Umbilical cord (tissue), 2 donors: ENCODE data around the gene CFAP54. TPM values are rescaled to one million over a fixed set of nuclear protein-coding genes. Genes with fewer than 3 reads are reported as not detected.
"Not testable (repeated sequence)": the region's sequence is repeated elsewhere in the genome, so short reads cannot be mapped to it uniquely, and the experiment has no call there.

ENCODE experiments used
- DNase-seq: peaks from one replicate; pipeline ENCODE4 v3.0.0-alpha.2; 2015; ENCODE audit warnings: low spot score
- total RNA-seq: library from RNA; depleted of rRNA; stranded (reverse); fragments of >200 nt; gene quantifications from one replicate; pipeline ENCODE4 v1.2.3, GENCODE V29; 2014; ENCODE audit warnings: low replicate concordance; ENCODE audit not compliant: insufficient read depth

CFAP54 gene
- total RNA-seq, 1 donor from 2014 or later, result 17.1 TPM

- DNase-seq, result no peak
Measured at GRCh38 chr12:96514328-96514727, 25.0 kb downstream of the CFAP54 start.

DNA sequence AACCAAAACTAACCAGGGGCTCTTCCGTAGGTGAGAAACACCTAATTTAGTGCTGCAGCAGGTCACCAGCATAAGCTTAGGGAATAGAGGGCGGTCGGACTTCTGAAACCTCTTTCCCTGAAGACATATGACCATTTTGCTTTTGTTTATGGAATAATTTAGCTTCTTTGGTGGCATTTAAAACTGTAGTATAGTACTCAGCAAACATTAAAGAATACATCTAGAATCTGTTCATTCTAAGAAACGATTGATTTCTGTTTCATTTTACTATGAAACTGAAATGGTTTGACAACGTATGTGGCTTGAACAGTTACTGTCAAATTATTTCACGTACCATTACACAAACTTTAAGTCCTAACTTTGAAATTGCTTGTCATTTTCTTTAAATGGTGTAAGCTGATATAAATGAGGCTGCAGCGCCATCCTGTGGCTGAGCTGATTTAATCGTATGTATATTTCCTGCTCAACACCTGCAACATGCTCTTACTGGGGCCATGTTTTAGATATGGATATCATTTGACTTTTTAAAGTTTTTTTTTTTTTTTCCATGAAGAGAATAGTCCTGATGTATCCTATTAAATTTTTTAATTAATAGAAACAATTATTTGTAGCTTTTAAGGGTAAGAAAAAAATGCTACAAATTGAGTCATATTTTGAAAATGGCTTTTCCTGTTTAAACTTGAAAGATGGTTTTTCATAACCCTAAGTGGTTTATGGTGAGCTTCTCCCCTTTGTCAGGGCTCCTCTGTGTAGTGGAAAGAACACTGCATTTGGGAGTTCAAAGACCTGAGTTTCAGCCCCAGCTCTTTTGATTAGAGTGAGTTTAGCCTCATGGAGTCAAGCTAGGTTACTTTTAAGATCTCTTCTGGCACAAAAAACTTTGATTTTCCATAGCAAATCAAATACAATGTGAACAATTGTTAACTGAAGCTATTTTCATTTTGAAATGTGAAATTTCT is 27.4 kb downstream of the CFAP54 start:
- DNase-seq, result peak; percentile 77

GRCh38 chr12:96520767-96521166 is 31.4 kb downstream of the CFAP54 start:
- DNase-seq, result no peak

- DNase-seq, result no peak
Measured at GRCh38 chr12:96521895-96522682, 32.7 kb downstream of the CFAP54 start.

DNA sequence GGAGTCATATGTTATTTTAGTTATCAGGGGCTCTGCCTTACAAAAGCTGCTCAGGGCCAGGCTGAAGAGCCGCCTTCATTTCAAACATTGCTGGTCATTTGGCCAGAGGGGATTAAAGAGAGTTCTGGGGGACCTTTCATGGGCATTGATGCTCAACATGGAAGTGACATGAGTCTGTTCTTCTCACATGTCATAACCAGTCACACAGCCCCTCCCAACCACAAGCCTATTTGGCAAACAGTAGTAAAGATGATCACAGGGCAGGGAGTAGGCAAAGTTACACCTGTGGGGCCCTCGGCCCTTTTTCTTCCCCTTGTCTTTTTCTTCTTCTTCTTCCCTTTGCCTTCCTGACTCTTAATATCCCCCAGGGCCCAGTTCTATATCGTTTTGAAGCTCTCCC is 33.3 kb downstream of the CFAP54 start:
- no peak for DNase-seq

DNA sequence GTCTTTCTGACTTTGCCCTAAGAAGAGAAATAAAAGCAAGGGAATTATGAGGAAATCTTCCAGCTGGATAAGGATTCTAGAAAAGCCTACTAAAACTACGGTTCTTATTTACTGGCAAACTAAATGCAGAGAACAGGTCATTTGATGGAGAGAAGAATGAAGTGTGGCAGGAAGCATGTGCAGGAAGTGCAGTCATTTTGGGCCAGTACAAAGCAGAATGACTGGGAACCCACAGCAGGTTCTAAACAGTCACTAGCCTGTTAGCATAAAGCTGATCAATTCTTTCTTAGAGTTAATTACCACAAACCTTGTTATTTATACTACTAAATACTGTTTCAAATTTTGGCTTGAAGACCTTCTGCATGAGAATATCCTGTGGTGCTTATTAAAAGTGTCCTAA is 36.7 kb downstream of the CFAP54 start:
- no peak for DNase-seq

DNA sequence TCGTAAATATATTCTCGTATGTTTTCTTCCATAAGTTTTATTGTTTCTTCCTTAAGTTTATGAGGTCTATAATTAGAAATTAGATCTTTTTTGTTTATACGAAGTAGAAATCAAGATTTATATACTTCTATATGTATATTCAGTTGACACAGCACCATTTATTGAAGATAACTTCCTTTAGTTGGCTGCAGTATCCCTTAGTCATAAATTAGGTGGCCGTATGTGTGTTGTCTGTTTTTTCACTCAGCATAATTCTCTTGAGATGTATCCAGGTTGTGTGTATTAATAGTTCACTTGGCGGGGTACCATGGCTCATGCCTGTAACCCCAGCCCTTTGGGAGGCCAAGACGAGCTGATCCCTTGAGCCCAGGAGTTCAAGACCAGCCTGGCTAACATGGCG is 40.5 kb downstream of the CFAP54 start:
- DNase-seq, result no peak

- peak; percentile 12 for DNase-seq
Measured at GRCh38 chr12:96534339-96534738, 45.0 kb downstream of the CFAP54 start.

GRCh38 chr12:96548384-96548783 is 59.0 kb downstream of the CFAP54 start:
- no peak for DNase-seq

GRCh38 chr12:96549341-96549740 is 60.0 kb downstream of the CFAP54 start:
- no peak for DNase-seq

- no peak for DNase-seq
Measured at GRCh38 chr12:96570579-96570978, 81.2 kb downstream of the CFAP54 start.

DNA sequence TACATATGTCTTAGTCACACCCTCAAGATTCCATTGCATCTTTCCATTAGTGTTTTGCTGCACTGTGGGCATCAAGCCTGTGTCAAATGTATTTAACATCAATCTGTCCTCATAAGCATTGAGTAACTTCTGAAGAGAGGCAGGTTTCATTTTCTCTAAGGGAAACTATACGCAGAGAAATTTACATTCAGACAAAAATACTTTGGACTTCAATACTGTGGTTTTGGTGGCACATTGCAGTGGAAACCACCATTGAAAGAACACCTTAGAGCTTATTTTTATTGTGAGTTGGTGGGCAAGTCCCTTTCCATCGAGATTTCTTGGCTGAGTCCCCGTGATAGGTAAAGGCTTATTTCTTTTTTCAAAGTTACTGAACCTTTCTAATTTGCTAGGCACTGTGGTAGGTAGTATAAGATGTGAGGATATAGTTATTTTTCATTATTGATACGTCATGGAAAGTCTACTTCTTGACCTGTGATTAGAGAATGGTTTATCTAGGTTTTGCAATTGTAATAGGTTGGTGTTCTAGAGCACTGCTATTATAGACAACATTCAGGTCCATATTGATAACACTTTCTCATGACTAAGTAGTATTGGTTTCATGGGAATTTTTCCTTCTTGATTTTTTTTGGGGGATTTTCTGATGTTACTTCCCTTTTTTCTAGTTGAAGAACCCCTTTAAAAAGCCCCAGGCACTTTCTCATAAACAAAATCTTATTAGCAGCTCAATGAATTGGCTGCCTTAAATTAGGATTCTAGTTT is 81.9 kb downstream of the CFAP54 start:
- DNase-seq, result no peak

DNA sequence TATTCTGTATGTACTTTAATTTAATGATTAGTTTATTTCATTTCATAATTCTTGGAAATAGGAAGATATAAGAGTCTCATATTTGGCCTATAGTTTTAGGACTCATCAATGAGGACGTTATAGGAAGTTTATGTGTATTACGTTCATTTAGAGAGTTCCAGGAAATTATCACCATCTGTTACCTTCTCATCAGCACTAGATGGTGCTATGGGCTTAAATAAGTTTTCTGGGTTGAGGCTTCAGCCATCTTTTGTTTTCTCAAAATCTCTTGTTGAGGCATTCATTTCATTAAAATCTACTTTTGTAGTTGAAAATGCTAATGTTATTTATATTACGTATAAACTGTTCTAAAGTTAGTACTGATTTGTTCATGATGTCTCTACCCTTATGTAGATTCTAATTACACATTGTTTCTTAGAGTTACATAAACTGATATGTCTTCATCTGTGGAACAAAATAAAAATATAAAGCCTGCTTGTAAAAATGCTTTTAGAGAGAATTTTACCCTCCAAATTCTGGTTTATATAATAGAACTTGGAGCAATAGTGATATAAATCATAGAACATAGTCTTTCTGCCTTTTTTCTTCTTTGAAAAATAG is 89.2 kb downstream of the CFAP54 start:
- DNase-seq, result peak; percentile 71

GRCh38 chr12:96585977-96586376 is 96.6 kb downstream of the CFAP54 start:
- no peak for DNase-seq

DNA sequence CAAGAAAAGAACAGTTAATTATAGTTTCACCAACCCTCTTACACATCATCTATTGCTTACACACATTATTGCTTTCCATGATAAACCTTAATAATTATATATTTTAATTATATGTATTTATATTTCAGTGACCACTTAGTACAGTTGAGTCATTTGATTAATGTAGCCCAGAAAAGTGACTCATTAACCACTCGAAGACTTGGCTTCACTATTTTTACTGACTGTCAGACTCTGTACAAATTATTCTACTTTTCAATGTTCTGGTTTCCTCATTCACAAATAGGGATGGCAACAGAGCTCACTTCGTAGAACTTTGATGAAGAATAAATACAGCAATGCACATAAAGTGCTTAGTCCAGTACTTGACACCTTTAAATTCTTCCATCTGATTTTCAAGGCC is 98.3 kb downstream of the CFAP54 start:
- DNase-seq, result no peak

DNA sequence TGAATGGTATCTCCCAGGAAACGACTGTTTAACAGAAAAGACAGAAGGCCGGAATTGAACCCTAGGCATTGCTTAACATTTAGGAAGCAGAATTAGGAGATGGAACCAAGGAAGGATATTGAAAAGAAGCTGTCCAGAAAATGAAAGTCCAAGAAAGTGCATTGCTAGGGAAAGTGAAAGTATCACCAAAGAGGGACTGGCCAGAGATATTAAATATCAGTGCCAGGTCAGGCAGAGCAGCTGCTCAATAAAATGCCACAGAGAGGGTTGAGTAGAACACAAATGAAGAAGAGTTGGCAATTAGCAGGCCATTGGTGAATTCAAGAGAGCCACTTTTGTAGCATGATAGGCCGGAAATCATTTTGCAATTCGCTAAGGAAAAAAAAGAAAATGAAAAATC is 101.6 kb downstream of the CFAP54 start:
- DNase-seq, result no peak

- not testable (repeated sequence) for DNase-seq
Measured at GRCh38 chr12:96604374-96604773, 115.0 kb downstream of the CFAP54 start.

GRCh38 chr12:96605684-96606083 is 116.3 kb downstream of the CFAP54 start:
- no peak for DNase-seq

DNA sequence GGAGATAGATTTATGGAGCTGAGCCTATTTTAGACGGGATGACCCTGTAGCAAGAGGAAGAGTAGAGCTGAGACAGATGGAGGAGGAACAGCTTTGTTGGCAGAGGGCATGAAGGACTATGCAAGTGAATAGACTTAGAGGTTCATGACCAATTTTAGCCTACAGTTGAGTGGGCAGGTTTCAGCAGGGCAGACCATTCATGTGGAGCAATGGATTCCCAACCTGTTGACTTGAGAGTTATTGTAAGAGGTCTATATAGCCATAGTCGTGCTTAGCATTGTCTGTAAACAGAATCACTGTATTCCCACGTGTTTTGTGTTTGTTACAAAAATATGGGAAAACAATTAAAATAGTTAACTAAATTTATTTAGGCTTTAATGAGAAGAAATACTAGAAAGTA is 116.8 kb downstream of the CFAP54 start:
- DNase-seq, result no peak

GRCh38 chr12:96606644-96607043 is 117.3 kb downstream of the CFAP54 start:
- no peak for DNase-seq

- no peak for DNase-seq
Measured at GRCh38 chr12:96617178-96617577, 127.8 kb downstream of the CFAP54 start.

DNA sequence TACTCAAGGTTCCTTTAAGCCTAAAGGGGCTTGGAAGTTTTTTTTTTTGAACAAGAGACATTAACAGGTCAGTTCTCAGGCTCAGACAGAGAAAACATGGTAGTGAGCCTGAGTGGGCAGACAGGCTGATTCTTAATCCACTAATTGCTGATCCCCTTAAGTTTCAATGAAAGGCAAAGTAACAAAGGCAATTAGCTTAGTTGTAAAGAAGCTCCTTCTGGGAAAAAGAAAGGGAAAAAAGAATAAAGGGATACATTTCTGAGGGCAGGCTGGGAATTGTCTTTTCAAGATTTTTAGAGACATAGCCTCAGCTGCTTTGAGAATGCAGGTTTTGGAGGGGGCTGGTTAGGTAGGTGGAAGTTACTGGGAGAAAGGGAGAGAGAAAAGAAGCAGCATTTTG is 133.8 kb downstream of the CFAP54 start:
- DNase-seq, result no peak
